ENCODE data around the gene ANXA11.

- TF ChIP-seq CTCF (IDR thresholded peaks at IDR 0.05; ENCODE audit: borderline replicate concordance, extremely low read depth, low read length, poor library complexity, severe bottlenecking) (no peak), EZH2 (IDR thresholded peaks at IDR 0.05; ENCODE audit: borderline replicate concordance, low read depth, low read length, severe bottlenecking) (no peak)
Observed at GRCh38 chr10:80188713-80189112, 16.6 kb downstream of the ANXA11 start.

All from DND-41 (cell line).